ENCODE results near the gene PREX1.

Gene PREX1

GRCh38 chr20:48729538-48729937 lies 98.3 kb downstream of the PREX1 start:
- DNase-seq, result no peak

- no peak for DNase-seq
Measured at GRCh38 chr20:48728042-48728825, 99.6 kb downstream of the PREX1 start.

- DNase-seq, result no peak
Measured at GRCh38 chr20:48727226-48727625, 100.6 kb downstream of the PREX1 start.

GRCh38 chr20:48725555-48725991 lies 102.2 kb downstream of the PREX1 start:
- DNase-seq, result no peak

DNA sequence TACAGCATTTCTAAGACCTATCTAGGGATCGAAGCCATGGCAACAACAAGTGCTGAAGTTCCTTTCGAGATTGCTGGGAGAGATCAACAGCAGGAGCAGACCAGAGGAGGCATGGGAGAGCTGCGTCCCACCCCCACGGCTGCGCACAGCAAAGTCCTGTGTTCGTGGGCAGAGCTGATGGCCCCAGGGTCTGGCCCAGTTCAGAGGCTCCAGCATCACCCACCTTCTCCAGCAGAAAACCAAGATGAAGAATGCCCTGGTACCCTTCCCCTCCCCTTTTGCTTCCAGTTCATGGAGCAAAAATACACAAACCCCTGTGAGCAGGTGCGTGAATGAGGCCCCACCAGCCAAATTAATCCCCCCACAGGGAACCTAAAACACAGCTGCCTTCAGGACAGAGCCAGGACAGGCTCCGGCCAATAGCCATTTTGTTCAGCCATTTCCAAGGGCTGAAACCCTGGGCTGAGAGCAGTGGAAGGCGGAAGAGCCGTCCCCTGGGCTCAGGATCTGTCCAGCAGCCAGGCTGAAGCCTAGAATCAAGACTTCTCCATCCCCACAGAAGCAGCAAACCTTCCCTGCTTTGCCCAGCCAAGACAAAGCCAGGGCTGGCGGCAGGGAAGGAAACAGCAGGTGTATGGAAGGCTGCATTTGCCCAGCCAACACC lies 102.8 kb downstream of the PREX1 start:
- no peak for DNase-seq

DNA sequence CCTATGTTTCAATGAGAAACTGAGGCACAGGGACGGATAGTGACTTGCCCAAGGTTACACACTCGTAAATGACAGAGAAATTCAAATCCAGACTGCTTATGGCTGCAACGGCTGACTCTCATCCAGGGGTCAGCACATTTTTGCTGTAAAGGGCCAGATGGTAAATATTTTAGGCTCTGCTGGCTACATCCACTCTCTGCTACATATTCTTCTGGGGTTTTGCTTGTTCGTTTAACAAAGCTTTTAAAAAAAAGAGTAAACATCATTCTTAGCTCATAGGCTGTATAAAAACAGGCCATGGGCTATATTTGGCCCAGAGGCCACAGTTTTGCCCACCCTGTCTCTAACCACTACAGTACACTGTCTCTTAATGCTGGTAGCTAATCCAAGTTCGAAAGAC lies 103.4 kb downstream of the PREX1 start:
- no peak for DNase-seq

DNA sequence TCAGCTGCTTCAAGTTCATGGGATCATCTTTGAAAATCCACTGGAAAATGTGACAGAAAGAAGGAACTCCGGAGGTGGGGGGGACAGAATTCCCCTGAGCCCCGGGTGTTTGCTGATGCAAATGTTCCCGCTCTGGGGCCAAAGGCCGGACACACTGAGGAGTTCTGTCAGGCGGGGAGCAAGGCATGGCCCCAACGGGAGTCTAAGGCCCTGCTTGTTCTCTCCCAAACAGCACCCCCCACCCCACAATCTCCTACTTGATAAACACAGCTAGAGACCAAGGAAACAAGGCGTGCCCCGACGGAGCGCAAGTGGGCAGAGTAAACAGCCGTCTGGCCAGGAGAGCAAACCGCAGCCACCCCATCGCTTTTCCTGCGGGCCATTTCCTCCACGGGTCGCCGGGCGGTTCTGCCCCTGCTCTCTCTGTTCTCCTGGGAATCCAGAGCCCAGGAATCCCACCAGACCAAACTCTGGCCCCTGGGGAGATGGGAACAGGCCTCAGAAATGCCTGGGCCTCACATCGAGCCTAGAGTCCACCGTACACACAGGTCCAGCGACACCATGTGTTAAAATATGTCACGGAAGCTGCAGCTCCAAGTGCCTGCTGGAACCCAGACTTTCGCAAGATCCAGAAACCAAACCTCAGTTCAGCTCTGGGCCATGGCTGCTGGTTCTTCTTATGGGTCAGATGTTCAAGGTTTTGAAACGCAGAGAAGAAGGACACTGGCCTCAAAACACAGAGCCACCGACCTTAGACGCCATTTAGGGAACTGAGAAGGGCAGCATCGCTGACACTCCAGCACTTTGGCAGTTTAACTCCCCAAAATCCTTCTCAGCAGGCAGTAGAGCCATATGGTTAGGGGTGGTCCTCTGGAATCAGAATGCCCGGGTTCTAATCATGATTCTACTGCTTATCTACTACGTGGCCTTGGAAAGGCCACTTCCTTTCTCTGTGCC lies 104.2 kb downstream of the PREX1 start:
- no peak for DNase-seq

GRCh38 chr20:48722737-48723191 lies 105.0 kb downstream of the PREX1 start:
- peak; percentile 21 to 32 for DNase-seq

GRCh38 chr20:48722002-48722731 lies 105.6 kb downstream of the PREX1 start:
- DNase-seq, result peak; percentile 40 to 55

DNA sequence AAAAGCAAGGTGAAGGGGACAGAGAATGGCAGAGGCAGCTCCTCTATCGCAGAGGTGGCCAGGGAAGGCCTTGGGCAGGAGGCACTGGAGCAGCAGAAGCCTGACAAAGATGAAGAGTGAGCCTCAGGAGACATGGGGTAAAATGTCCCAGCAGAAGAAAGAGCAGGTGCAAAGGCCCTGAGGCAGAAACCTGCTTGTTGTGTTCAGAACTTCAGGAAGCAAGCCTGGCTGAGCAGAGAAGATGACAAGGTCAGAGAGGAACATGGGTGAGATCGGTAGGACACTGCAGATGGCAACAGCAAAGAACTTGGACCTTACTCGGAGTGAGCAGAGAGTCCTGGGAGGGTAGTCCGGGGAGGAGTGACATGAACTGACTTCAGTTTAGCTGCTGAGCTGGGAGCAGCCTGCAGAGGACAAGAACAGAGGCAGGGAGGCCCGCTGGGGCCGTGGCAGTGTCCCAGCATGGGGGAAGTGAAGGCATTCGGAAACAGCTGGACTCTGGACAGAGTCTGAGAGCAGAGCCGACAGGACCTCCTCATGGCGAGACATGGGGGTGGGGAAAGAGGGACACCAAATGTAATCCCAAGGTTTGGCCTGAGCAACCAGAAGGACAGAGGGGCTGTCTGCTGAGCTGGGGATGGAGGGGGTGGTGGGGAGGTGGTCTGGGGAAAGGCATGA lies 106.3 kb downstream of the PREX1 start:
- DNase-seq, result no peak

DNA sequence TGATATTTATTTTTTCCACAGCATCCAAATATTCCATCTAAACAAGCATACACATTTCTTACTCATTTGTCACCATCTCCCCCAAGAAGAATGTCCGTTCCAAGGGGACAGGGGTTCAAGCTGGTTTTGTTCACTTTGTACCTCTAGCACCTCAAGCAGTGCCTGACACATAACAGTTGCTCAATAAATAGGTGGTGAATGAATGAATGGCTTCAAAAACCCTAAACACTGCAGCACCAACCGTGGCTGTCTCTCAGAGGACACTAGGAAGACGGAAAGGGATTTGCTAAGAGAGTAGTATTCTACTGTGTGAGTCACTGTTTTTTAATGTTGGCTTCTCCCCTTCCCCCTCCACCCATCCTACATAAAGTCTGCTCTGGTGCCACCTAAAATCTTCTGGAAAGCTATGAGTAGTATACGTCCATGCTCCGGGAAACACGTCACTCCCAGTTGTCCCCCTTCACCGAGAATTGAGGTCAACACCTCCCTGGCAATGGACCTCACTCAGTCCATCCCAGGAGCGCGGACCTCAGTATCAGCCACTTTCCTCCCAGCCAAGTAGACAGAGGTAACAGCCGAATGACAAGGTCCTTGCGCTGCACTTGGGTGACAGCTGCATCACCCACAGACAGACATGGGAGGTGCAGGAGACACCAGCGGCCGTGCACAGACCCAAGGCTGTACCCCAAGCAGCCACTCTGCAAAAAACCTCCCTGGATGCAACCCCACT lies 107.4 kb downstream of the PREX1 start:
- no peak for DNase-seq

DNA sequence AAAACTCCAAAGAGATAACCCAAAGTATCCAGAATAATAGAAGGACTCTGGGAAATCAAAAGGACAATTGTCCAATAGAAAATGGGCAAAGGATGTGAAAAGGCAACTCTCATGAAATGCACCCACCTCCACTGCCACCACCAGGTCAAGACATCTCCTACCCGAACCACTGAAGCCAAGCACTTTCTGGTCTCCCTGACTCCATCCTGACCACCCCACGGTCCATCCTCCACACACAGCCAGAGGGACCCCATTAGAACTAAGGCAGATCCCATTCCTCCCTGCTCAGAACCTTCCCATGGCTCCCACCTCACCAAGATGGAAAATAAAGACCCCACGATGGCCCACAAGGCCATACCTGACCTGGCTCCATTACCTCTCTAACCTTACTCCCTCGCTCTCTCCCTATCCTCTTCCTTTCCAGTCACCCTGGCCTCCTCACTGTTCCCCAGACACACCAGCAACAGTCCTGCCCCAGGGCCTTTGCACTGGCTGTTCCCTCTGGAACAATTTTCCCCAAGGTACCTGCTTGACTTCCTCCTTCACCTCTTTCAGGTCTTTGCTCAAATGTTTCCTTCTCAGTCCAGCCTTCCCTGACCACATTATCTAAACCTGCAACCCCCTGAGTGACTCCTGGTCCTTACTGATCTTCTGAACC lies 108.1 kb downstream of the PREX1 start:
- DNase-seq, result no peak

GRCh38 chr20:48718786-48719578 lies 108.8 kb downstream of the PREX1 start:
- DNase-seq, result peak in 1 of 2 experiments; percentile 19

- DNase-seq, result no peak
Measured at GRCh38 chr20:48717680-48718223, 110.0 kb downstream of the PREX1 start.

GRCh38 chr20:48717095-48717672 lies 110.6 kb downstream of the PREX1 start:
- no peak for DNase-seq

DNA sequence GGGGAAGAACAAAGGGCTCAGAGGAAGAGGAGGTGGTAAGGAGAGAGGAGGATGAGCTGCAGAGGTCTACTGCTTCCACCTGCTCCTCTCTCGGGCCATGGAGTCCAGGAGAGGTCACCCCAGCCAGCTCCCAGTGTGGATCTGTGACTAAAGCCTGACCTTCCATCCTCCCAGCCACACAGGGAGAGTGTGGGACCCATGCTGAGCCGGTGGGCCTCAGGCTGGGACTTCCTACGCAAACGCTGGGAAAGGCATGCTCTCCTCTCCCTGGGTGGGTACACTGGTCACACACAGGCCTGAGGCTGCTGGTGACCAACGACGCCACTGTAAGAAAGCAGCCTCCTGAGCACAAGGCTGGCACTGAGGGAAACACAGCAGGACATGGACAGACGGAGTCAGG lies 111.3 kb downstream of the PREX1 start:
- no peak for DNase-seq

GRCh38 chr20:48716086-48716485 lies 111.7 kb downstream of the PREX1 start:
- no peak for DNase-seq

DNA sequence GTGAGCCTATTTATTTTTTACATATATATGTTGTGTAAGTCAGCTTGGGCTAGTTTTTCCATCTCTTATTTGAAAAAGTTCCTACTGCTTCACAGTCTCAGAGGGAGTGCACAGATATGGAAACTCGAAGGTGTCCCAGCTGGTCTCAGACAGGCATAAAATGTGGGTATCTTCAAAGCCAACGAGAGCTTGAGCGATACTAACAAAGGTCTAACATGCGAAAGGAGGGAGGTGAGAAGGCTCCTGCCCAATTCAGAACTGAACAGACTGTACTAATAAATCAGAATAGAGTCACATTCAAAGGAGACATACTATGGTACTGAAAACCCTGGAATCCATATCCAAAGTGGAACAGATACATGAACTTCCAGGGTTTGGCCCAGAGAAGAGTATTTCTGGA lies 113.0 kb downstream of the PREX1 start:
- no peak for DNase-seq

All from Kasumi-1 (cell line).